Measurements from ENCODE around the gene CDKN1A.

- TF ChIP-seq GATA3 (IDR thresholded peaks at IDR 0.05; ENCODE audit: low read depth, low read length): no peak
- TF ChIP-seq GATA2 (IDR thresholded peaks at IDR 0.05; ENCODE audit: low read depth, low read length): no peak
Measured at GRCh38 chr6:36657942-36658544, 20.5 kb upstream of the CDKN1A start.
